GM19238 (cell line): ENCODE data around the gene NBR1.
"Not testable (repeated sequence)": the region's sequence is repeated elsewhere in the genome, so short reads cannot be mapped to it uniquely, and the experiment has no call there.

Experiments used
- DNase-seq: peaks from one replicate; pipeline ENCODE4 v3.0.0; 2011; ENCODE audit warnings: low spot score; ENCODE audit not compliant: insufficient read length

The NBR1 gene

DNA sequence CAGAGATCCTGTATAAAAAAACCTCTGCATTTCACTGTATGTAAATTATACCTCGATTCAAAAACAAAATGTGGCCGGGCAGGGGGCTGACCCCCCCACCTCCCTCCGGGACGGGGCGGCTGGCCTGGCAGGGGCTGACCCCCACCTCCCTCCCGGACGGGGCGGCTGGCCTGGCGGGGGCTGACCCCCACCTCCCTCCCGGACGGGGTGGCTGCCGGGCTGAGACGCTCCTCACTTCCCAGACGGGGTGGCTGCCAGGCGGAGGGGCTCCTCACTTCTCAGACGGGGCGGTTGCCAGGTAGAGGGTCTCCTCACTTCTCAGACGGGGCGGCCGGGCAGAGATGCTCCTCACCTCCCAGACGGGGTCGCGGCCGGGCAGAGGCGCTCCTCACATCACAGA lies 11.8 kb upstream of the NBR1 start:
- not testable (repeated sequence) for DNase-seq

GRCh38 chr17:43159957-43160356 lies 11.1 kb upstream of the NBR1 start:
- DNase-seq = not testable (repeated sequence)

DNA sequence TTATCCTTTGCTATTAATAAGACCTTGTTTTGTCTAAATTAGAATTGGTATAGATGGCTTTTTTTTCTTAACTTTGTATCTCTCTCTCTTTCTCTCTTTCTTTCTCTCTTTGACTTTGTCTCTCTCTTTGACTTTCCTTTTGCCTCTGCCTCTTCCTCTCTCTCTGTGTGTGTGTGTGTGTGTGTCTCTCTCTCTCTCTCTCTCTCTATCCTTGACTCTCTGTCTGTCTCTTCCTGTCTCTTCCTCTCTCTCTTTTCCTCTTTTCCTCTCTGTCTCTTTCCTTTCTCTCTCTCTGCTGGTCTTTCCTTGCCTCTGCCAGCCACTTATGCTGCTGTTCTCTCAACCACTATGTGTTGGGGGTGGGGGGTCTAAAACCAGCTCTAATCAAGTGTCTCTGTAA lies 5.0 kb upstream of the NBR1 start:
- not testable (repeated sequence) for DNase-seq

- DNase-seq = no peak
Observed at GRCh38 chr17:43169561-43170139, 1.4 kb upstream of the NBR1 start.

DNA sequence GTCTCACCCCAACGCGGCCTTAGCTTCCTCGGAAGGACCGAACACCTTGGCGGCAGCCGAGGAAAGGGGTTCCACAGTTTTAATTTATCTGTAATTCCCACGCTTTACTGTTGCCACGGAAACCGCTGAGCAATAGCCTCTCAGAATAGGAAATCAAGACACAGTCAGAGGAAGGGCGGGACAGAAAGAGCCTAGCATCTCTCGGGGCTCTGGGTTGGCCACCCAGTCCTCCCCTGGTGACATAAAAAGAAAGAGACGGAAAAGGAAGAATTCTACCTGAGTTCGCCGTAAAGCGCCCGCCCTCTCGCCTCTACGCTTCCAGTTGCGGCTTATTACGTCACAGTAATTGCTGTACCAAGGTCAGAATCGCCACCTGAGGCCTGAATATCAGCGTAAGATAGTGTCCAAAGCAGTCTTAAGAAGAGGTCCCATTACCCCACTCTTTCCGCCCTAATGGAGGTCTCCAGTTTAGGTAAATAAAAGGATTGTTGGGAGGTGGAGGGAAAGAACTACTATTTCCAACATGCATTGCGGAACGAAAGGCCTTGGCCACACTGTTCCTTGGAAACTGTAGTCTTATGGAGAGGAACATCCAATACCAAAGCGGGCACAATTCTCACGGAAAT lies 761 bp upstream of the NBR1 start:
- peak; percentile 90 for DNase-seq

GRCh38 chr17:43171586-43172487 lies 823 bp downstream of the NBR1 start:
- no peak for DNase-seq

DNA sequence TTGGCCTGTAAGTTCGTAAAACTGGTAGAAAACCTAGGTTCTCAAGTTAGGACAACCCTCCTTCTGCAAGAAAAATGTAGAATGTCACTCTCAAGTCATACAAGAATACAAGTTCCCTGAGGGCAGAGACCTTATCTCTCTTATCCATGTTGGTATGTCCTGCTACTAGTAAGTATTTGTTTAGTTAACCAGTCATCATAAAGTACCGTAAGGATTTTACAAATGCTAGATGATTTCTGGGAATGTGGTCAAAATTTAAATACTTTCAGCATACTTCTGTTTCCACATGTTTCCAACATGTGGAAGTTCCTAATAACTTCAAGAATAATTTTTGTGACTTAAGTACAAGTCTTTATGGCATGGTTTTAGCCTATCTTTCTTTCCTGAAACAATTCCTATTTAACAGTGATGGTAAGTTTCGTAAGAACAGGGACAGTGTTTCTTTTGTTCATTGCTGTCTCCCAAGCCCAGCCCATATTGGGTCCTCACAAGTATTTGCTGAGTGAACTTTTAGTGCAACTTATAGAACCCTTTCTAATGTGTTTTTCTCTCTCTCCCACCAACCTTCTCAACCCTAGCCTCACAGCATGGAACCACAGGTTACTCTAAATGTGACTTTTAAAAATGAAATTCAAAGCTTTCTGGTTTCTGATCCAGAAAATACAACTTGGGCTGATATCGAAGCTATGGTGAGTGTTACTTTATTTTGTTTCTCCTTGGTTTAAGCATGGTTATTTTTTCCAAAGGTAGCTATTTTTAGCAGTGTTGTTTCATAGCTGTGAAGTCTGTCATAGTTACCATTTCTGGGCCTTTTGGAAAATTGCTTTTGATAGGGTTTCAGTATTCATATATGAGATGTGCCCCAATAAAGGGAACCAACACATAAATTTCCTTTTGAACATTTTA lies 4.5 kb downstream of the NBR1 start:
- no peak for DNase-seq

- DNase-seq = no peak
Observed at GRCh38 chr17:43176119-43176570, 5.1 kb downstream of the NBR1 start.

GRCh38 chr17:43183921-43184320 lies 12.9 kb downstream of the NBR1 start:
- DNase-seq = no peak

DNA sequence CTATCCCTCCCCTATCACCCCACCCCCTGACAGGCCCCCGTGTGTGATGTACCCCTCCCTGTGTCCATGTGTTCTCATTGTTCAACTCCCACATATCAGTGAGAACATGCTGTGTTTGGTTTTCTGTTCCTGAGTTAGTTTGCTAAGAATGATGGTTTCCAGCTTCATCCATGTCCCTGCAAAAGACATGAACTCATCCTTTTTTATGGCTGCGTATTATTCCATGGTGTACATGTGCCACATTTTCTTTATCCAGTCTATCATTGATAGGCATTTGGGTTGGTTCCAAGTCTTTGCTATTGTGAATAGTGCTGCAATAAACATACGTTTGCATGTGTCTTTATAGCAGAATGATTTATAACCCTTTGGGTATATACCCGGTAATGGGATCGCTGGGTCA lies 15.6 kb downstream of the NBR1 start:
- not testable (repeated sequence) for DNase-seq

GRCh38 chr17:43193251-43193650 lies 22.2 kb downstream of the NBR1 start:
- DNase-seq = no peak

DNA sequence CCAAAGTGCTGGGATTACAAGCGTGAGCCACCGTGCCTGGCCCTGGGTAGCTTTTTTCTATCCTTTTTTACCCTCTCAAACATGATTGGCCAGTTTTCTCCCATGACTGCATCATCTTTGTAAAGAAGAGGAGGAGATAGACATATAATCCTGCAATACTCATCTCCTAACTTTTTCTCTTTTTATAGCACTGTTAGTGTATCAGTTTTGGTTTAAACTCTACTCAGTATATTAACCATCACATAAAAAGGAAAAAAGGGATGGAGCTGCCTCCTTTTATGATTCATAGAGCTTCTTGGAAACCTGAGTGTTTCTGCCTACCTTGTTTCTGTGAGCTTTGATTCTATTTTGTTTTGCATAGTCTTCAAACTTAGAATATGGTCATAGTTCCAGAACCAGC lies 28.6 kb downstream of the NBR1 start:
- no peak for DNase-seq

- DNase-seq = no peak
Observed at GRCh38 chr17:43200127-43200526, 29.1 kb downstream of the NBR1 start.

DNA sequence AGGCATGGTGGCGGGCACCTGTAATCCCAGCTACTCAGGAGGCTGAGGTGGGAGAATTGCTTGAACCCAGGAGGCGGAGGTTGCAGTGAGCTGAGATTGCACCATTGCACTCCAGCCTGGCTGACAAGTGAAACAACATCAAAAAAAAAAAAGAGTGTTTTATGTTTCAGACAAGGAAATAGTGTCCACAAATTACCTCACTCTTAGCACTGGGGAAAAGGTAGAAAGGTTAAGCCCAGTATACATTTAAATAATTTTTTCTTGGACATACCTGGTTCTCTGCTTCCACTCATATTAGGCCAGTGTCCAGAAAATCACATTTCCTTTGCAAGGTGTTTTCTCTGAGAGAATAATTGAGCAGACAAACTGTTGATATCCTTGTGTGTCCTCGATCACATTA lies 32.0 kb downstream of the NBR1 start:
- DNase-seq = not testable (repeated sequence)

- DNase-seq = no peak
Observed at GRCh38 chr17:43210576-43210975, 39.6 kb downstream of the NBR1 start.

DNA sequence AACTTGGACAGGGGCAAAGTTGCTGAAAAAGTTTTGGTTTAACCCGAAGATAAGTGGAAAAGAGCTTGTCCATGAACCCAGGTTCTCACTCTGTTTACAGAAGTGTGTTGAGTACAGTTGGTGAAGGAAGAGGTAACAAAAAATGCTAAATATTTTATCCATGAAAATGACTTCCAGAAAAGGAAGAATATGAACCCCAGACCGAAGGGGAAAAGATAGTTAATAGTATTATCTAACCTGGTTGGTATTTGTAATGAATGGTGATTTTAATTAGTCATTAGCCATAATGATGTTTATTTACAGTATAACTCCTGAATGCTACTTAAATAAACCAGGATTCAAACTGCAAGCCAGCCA lies 40.1 kb downstream of the NBR1 start:
- no peak for DNase-seq

- peak; percentile 85 for DNase-seq
Observed at GRCh38 chr17:43211480-43212402, 40.7 kb downstream of the NBR1 start, which contains the start of gene TMEM106A. TSS of gene TMEM106A (plus strand) at chr17:43211875. CDS start at chr17:43213042, 1,167 bp downstream.

DNA sequence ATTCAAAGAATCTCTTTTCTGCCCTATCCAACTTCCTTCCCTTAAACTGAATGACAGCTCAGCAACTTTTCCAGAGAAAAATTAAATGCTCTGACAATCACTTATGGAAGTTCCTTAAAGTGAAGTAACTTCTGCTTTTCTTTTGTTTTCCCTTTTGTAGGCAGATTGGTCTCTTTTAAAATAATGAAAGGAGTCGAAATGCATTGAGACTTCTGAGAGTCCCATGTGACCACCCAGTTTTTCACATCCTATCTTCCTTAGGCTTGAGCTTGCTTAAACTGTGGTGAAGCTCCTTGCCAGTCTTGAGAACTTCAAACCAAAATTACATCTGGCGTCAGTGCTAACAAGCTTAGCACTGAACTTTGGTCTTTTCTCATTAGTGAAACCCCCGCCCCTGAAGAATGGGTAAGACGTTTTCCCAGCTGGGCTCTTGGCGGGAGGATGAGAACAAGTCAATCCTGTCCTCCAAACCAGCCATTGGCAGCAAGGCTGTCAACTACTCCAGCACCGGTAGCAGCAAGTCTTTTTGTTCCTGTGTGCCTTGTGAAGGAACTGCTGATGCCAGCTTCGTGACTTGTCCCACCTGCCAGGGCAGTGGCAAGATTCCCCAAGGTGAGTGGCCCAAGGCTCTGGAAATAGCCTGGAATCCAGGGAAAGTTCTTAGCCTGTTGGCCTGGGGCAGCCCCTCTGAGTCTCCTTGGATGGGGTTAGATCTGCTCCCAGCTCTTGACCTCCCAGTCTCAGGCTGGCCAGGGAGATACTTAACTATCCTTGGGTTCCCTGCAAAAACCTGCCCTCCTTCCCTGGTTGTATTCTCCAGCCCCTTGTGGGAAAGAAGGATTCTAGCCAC lies 41.9 kb downstream of the NBR1 start:
- DNase-seq = no peak

DNA sequence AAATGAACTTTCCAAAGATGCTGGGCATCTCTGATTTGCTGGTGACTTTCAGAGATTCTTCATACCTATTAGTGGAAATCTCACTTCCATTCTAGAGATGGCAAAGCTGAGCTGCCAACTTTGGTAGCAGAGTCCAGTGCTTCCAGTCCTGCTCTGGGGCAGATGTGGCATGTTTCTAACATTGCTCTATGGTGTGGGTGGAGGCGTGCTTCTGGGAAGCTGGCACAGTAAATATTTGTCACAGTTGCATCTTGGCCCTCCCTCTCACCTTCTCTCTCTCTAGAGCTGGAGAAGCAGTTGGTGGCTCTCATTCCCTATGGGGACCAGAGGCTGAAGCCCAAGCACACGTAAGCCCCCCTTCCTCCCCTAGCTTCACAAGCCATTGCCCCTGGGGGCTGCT lies 42.5 kb downstream of the NBR1 start:
- no peak for DNase-seq
